DOHH2 (cell line): ENCODE measurements around the gene DCAF16.

Source experiments
- H3F3A ChIP-seq: fragments of 200-600 bp; sonication (generic), shearing (Covaris generic); 2 replicates; pipeline ENCODE4 v1.6.0; 2016; ENCODE audit warnings: antibody characterized with exemption, mild to moderate bottlenecking; ENCODE audit not compliant: control insufficient read depth, insufficient read depth
- H3K27ac ChIP-seq: fragments of 200-600 bp; sonication (generic); 2 replicates; pipeline ENCODE4 v1.5.1; 2014; ENCODE audit warnings: low read depth, mild to moderate bottlenecking, low read length, moderate library complexity
- H3K27me3 ChIP-seq: fragments of 200-600 bp; sonication (generic); 2 replicates; pipeline ENCODE4 v1.6.1; 2014; ENCODE audit warnings: mild to moderate bottlenecking, low read length, mixed read lengths; ENCODE audit not compliant: control insufficient read depth
- H3K36me3 ChIP-seq: fragments of 200-600 bp; sonication (generic); 2 replicates; pipeline ENCODE4 v1.6.1; 2014; ENCODE audit warnings: mild to moderate bottlenecking, low read length, moderate library complexity, mixed read lengths; ENCODE audit not compliant: control insufficient read depth
- H3K4me1 ChIP-seq: fragments of 200-600 bp; sonication (generic); 2 replicates; pipeline ENCODE4 v1.6.1; 2014; ENCODE audit warnings: mild to moderate bottlenecking, low read length, mixed read lengths; ENCODE audit not compliant: control insufficient read depth
- H3K4me2 ChIP-seq: fragments of 200-600 bp; sonication (generic); 2 replicates; pipeline ENCODE4 v1.6.0; 2014; ENCODE audit warnings: mild to moderate bottlenecking, low read length, moderate library complexity
- H3K4me3 ChIP-seq: fragments of 200-600 bp; sonication (generic); 2 replicates; pipeline ENCODE4 v1.5.1; 2014; ENCODE audit warnings: mild to moderate bottlenecking, low read length, mixed read lengths
- H3K79me2 ChIP-seq: fragments of 200-600 bp; sonication (generic); 2 replicates; pipeline ENCODE4 v1.6.1; 2014; ENCODE audit warnings: mild to moderate bottlenecking, low read length, mixed read lengths; ENCODE audit not compliant: control insufficient read depth
- H3K9me2 ChIP-seq: fragments of 200-600 bp; sonication (generic); replicated peaks from 2 replicates; pipeline ENCODE4 v1.6.1; 2014; ENCODE audit warnings: mild to moderate bottlenecking, low read length, mixed read lengths; ENCODE audit not compliant: control insufficient read depth
- H3K9me3 ChIP-seq: fragments of 200-600 bp; sonication (generic); 2 replicates; pipeline ENCODE4 v1.6.1; 2014; ENCODE audit warnings: antibody characterized with exemption, low read length, mixed read lengths; ENCODE audit not compliant: control insufficient read depth, insufficient read depth
- H4K20me1 ChIP-seq: fragments of 200-600 bp; sonication (generic); 2 replicates; pipeline ENCODE4 v1.6.0; 2014; ENCODE audit warnings: low read depth, mild to moderate bottlenecking, antibody characterized with exemption, low read length, moderate library complexity; ENCODE audit not compliant: control insufficient read depth, insufficient read depth
- CTCF ChIP-seq: fragments of 200-600 bp; sonication (generic); IDR thresholded peaks from one replicate; pipeline ENCODE4 v1.5.1; 2014; ENCODE audit warnings: antibody characterized with exemption, mild to moderate bottlenecking, low read depth, low read length; ENCODE audit not compliant: poor library complexity, severe bottlenecking
- EZH2phosphoT487 ChIP-seq: fragments of 200-600 bp; sonication (generic); IDR thresholded peaks from 2 replicates; pipeline ENCODE4 v1.6.1; 2017; ENCODE audit warnings: borderline replicate concordance, mild to moderate bottlenecking, antibody characterized with exemption, low read length, moderate library complexity, mixed read lengths

Gene DCAF16

GRCh38 chr4:17780501-17781299 is 29.9 kb downstream of the DCAF16 start:
- no peaks in the 10 kb centered on the region for H3K9me3 ChIP-seq
- H4K20me1 ChIP-seq, result no peaks in the 10 kb centered on the region
- no peak overlapping the region for H3K4me3 ChIP-seq
- H3K27me3 ChIP-seq, result peaks cover 4% of the 10 kb centered on the region; the same call in 1 of the 2 replicates
- no peaks in the 10 kb centered on the region for H3K4me1 ChIP-seq
- no peaks in the 10 kb centered on the region for H3K9me2 ChIP-seq
- H3K79me2 ChIP-seq, result no peaks in the 10 kb centered on the region
- TF ChIP-seq EZH2phosphoT487 (no peak), CTCF (no peak)
- no peaks in the 10 kb centered on the region for H3K36me3 ChIP-seq
- H3K4me2 ChIP-seq, result no peak overlapping the region
- H3F3A ChIP-seq, result no peaks in the 10 kb centered on the region
- H3K27ac ChIP-seq, result no peak overlapping the region

- Histone ChIP-seq H4K20me1 (no peaks in the 10 kb centered on the region), H3F3A (no peaks in the 10 kb centered on the region), H3K79me2 (no peaks in the 10 kb centered on the region), H3K27me3 (peaks cover 4% of the 10 kb centered on the region; the same call in 1 of the 2 replicates), H3K9me3 (no peaks in the 10 kb centered on the region), H3K4me2 (no peak overlapping the region), H3K4me1 (no peaks in the 10 kb centered on the region), H3K9me2 (no peaks in the 10 kb centered on the region), H3K36me3 (no peaks in the 10 kb centered on the region), H3K4me3 (no peak overlapping the region), H3K27ac (no peak overlapping the region)
- TF ChIP-seq EZH2phosphoT487 (no peak), CTCF (no peak)
Measured at GRCh38 chr4:17778431-17778830, 32.1 kb downstream of the DCAF16 start.

- no peaks in the 10 kb centered on the region for H3K4me1 ChIP-seq
- no peaks in the 10 kb centered on the region for H3K9me3 ChIP-seq
- no peak overlapping the region for H3K27ac ChIP-seq
- H3K79me2 ChIP-seq, result no peaks in the 10 kb centered on the region
- H3K4me3 ChIP-seq, result no peak overlapping the region
- H3F3A ChIP-seq, result no peaks in the 10 kb centered on the region
- H3K4me2 ChIP-seq, result no peak overlapping the region
- H3K27me3 ChIP-seq, result peaks cover 2% of the 10 kb centered on the region; the same call in 1 of the 2 replicates
- H3K36me3 ChIP-seq, result no peaks in the 10 kb centered on the region
- TF ChIP-seq CTCF (no peak), EZH2phosphoT487 (no peak)
- no peaks in the 10 kb centered on the region for H4K20me1 ChIP-seq
- no peaks in the 10 kb centered on the region for H3K9me2 ChIP-seq
Measured at GRCh38 chr4:17773135-17773698, 37.3 kb downstream of the DCAF16 start.
